ENCODE data around the gene CCDC6. TPM values are rescaled to one million over a fixed set of nuclear protein-coding genes. Genes with fewer than 3 reads are reported as not detected.
"Not testable (repeated sequence)": the region's sequence is repeated elsewhere in the genome, so short reads cannot be mapped to it uniquely, and the experiment has no call there.

CCDC6 gene
- total RNA-seq, 1 donor from 2014 or later: 50.6 TPM

DNA sequence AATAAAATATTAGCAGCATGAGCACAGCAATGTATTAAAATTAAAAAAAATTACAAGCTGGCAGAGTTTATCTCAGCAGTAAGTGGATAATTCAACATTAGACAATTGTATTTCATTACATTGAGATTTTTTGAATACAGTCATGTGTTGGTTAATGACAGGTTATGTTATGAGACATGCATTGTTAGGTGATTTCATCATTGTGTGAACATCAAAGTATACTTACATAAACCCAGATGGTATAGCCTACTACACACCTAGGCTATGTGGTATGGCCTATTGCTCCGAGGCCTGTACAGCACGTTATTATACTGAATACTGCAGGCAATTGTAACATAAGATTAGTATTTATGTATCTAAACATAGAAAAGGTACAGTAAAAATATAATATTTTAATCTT lies 29.7 kb downstream of the CCDC6 start:
- no peak overlapping the region for H3K4me3 ChIP-seq
- peaks cover 53% of the 10 kb centered on the region for H3K4me1 ChIP-seq
- H3K27ac ChIP-seq: no peak overlapping the region
- TF ChIP-seq, protein P1, sequence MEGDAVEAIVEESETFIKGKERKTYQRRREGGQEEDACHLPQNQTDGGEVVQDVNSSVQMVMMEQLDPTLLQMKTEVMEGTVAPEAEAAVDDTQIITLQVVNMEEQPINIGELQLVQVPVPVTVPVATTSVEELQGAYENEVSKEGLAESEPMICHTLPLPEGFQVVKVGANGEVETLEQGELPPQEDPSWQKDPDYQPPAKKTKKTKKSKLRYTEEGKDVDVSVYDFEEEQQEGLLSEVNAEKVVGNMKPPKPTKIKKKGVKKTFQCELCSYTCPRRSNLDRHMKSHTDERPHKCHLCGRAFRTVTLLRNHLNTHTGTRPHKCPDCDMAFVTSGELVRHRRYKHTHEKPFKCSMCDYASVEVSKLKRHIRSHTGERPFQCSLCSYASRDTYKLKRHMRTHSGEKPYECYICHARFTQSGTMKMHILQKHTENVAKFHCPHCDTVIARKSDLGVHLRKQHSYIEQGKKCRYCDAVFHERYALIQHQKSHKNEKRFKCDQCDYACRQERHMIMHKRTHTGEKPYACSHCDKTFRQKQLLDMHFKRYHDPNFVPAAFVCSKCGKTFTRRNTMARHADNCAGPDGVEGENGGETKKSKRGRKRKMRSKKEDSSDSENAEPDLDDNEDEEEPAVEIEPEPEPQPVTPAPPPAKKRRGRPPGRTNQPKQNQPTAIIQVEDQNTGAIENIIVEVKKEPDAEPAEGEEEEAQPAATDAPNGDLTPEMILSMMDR (IDR thresholded peaks at IDR 0.05): no peak
- DNase-seq (no peak), ATAC-seq (no peak)
- H3K27me3 ChIP-seq (ENCODE audit: low read depth): no peaks in the 10 kb centered on the region
- intact Hi-C loops (cut with DNase I): no loop called here
- H3K36me3 ChIP-seq: no peaks in the 10 kb centered on the region
- no peaks in the 10 kb centered on the region for H3K9me3 ChIP-seq

DNA sequence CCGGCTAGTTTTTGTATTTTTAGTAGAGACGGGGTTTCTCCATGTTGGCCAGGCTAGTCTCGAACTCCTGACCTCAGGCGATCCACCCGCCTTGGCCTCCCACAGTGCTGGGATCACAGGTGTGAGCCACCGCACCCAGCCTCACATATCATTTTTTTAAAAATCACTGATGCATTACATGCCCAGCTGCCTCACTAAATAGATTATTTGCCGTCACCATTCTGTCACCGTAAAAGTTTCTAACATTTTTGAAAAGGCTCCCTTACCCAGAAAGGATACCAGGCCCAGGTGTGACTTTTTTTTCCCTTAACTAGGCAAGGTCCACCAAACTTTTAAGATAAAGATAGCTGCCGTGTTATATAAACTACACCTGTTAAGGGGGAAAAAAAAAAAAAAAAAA lies 30.1 kb downstream of the CCDC6 start:
- H3K36me3 ChIP-seq; H3K9me3 ChIP-seq; H3K4me3 ChIP-seq; H3K27me3 ChIP-seq (ENCODE audit: low read depth); DNase-seq; intact Hi-C loops (cut with DNase I); H3K27ac ChIP-seq; ATAC-seq: not testable (repeated sequence)
- H3K4me1 ChIP-seq: peaks cover 48% of the 10 kb centered on the region

DNA sequence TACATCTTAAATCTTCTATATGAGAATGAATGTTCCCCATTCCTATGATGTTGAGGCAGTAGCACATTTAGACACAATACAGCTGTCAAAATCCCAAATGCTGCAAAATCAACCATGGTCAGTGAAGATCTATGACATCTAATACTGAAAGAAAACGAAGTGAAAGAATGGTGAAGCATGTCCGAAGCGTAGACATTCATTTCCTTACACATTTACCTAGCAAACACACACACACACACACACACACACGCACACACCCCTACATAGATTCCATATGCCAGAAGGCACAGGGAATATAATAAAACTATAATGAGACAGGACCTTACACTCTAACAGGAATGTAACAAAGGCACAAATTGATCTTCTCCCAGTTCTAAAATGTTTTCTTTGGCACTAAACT lies 32.5 kb downstream of the CCDC6 start:
- ATAC-seq (no peak), DNase-seq (no peak)
- Histone ChIP-seq H3K9me3 (no peaks in the 10 kb centered on the region), H3K4me3 (no peak overlapping the region), H3K27ac (no peak overlapping the region), H3K27me3 (ENCODE audit: low read depth) (no peaks in the 10 kb centered on the region), H3K4me1 (peaks cover 35% of the 10 kb centered on the region), H3K36me3 (no peaks in the 10 kb centered on the region)
- TF ChIP-seq, protein P1 (IDR thresholded peaks at IDR 0.05): no peak
- intact Hi-C loops (cut with DNase I): no loop called here

DNA sequence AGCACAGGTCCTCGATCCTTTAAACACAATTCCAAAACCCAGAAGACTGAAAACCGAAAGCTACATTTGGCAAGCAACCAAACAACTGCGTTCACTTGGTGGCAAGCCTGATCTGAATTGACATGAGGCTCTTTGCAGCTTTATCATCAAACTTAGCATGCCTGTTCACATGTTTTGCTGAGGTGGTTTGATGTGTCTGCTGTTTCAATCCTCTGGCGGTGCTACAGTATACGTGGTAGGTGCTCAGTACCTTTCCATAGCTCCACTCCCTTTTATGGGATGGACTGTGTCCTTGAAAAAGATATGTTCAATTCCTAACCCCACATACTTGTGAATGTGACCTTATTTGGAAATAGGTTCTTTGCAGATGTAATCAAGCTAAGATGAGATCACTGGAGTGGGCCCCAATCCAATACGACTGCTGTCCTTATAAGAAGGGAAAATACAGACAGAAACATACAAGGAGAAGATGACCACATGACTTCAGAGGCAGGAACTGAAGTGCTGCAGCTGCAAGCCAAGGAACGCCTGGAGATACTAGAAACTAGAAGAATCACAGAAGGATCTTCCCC lies 33.4 kb downstream of the CCDC6 start:
- peak; percentile 65 to 72 for ATAC-seq
- no peaks in the 10 kb centered on the region for H3K36me3 ChIP-seq
- no peaks in the 10 kb centered on the region for H3K9me3 ChIP-seq
- H3K27ac ChIP-seq: peak overlapping the region; percentile 51
- intact Hi-C loops (cut with DNase I): no loop called here
- TF ChIP-seq, protein P1 (IDR thresholded peaks at IDR 0.05): no peak
- no peak for DNase-seq
- no peaks in the 10 kb centered on the region for H3K27me3 ChIP-seq (ENCODE audit: low read depth)
- H3K4me1 ChIP-seq: peaks cover 32% of the 10 kb centered on the region
- no peak overlapping the region for H3K4me3 ChIP-seq

DNA sequence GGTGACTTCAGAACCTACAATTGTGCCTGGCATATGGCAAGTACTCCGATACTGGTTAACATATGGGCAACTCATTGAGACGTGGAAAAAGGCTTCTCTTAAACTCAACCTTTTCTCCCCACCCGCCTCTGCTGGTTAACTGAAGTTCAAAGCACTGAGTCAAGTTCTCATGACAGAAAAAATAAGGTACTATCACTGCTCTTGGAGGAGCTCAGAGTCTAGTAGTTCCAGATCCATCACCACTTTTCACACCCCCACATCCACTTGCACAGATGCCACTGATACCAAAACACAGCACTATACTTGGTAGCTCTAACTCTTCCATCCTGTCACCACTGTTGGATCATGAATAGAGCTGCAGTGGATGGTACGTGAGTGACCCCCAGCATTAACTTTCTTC lies 36.2 kb downstream of the CCDC6 start:
- H3K27ac ChIP-seq: no peak overlapping the region
- peaks cover 38% of the 10 kb centered on the region for H3K4me1 ChIP-seq
- H3K4me3 ChIP-seq: no peak overlapping the region
- intact Hi-C loops (cut with DNase I): no loop called here
- H3K36me3 ChIP-seq: no peaks in the 10 kb centered on the region
- ATAC-seq (no peak), DNase-seq (no peak)
- TF ChIP-seq, protein P1 (IDR thresholded peaks at IDR 0.05): no peak
- H3K9me3 ChIP-seq: no peaks in the 10 kb centered on the region
- no peaks in the 10 kb centered on the region for H3K27me3 ChIP-seq (ENCODE audit: low read depth)

DNA sequence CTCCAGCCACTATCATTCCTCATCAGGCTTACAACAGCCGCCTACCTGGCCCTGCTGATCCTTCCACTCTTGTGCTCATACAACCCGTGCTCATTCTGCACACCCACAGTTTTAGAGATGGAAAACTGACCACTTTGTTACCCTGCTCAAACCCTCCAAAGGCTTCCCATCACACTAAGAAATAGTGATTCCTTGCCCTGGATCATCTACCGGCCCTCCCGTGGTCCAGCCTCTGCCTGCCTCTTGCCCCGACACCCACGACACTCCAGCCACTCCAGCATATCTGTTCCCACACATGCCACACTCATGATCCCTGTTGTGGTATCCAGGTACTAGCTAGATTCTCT lies 36.8 kb downstream of the CCDC6 start:
- H3K36me3 ChIP-seq: no peaks in the 10 kb centered on the region
- peaks cover 43% of the 10 kb centered on the region for H3K4me1 ChIP-seq
- no peak for ATAC-seq
- H3K4me3 ChIP-seq: no peak overlapping the region
- no peak for DNase-seq
- H3K27ac ChIP-seq: no peak overlapping the region
- TF ChIP-seq, protein P1 (IDR thresholded peaks at IDR 0.05): no peak
- H3K9me3 ChIP-seq: no peaks in the 10 kb centered on the region
- H3K27me3 ChIP-seq (ENCODE audit: low read depth): no peaks in the 10 kb centered on the region
- intact Hi-C loops (cut with DNase I): no loop called here
